ENCODE measurements around the gene NSUN3. TPM values are rescaled to one million over a fixed set of nuclear protein-coding genes. Genes with fewer than 3 reads are reported as not detected.

Gene NSUN3
- total RNA-seq, 4 donors from 2014 or later: 1.4 to 2.5 (median 2.1) TPM

GRCh38 chr3:94024385-94024784, 38.5 kb upstream of the NSUN3 start:
- Histone ChIP-seq H3K36me3 (no peaks in the 10 kb centered on the region), H3K4me1 (no peaks in the 10 kb centered on the region), H3K9me3 (no peaks in the 10 kb centered on the region), H3K27ac (no peak overlapping the region), H3K4me3 (no peak overlapping the region), H3K27me3 (no peaks in the 10 kb centered on the region)
- no peak for DNase-seq
- intact Hi-C loops (cut with DNase I; ENCODE audit: low total_unique reads) (no loop called here), in situ Hi-C loops (cut with MboI; ENCODE audit: low sequenced_read_pairs in 4 of 4) (no loop called here)
- TF ChIP-seq POLR2A (IDR thresholded peaks at IDR 0.05): no peak
- TF ChIP-seq, protein P1, sequence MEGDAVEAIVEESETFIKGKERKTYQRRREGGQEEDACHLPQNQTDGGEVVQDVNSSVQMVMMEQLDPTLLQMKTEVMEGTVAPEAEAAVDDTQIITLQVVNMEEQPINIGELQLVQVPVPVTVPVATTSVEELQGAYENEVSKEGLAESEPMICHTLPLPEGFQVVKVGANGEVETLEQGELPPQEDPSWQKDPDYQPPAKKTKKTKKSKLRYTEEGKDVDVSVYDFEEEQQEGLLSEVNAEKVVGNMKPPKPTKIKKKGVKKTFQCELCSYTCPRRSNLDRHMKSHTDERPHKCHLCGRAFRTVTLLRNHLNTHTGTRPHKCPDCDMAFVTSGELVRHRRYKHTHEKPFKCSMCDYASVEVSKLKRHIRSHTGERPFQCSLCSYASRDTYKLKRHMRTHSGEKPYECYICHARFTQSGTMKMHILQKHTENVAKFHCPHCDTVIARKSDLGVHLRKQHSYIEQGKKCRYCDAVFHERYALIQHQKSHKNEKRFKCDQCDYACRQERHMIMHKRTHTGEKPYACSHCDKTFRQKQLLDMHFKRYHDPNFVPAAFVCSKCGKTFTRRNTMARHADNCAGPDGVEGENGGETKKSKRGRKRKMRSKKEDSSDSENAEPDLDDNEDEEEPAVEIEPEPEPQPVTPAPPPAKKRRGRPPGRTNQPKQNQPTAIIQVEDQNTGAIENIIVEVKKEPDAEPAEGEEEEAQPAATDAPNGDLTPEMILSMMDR (IDR thresholded peaks at IDR 0.05 in 4 of 5, conservative IDR thresholded peaks at IDR 0.05 in 1 of 5): no peak
- no peak for ATAC-seq

DNA sequence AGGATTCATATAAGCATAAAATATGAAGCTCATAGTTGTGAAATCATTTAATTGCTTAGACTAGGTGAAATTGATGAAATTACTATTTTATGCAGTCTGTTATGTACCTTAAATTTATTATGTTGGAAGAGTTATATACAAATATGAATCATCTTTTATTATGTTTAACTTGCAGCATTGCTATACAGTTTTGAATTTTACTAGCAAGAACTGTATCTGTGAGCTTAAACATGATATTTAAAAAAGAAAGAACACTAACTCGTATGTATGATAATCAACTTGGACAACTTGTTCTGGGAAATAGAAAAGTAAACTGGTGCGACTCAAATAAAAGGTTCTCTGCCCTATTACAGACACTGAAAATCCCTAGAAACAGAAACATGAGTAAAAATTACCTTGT, 36.2 kb upstream of the NSUN3 start:
- Histone ChIP-seq H3K36me3 (no peaks in the 10 kb centered on the region), H3K9me3 (no peaks in the 10 kb centered on the region), H3K4me3 (no peak overlapping the region), H3K4me1 (no peaks in the 10 kb centered on the region), H3K27ac (no peak overlapping the region), H3K27me3 (no peaks in the 10 kb centered on the region)
- ATAC-seq: no peak
- in situ Hi-C loops (cut with MboI; ENCODE audit: low sequenced_read_pairs in 4 of 4): no loop called here
- no peak for DNase-seq
- intact Hi-C loops (cut with DNase I; ENCODE audit: low total_unique reads): no loop called here
- TF ChIP-seq POLR2A (IDR thresholded peaks at IDR 0.05): no peak
- TF ChIP-seq, protein P1 (IDR thresholded peaks at IDR 0.05 in 4 of 5, conservative IDR thresholded peaks at IDR 0.05 in 1 of 5): no peak

GRCh38 chr3:94028093-94028837, 34.6 kb upstream of the NSUN3 start, which contains the start of gene STX19:
Gene STX19, minus strand, starts transcription at chr3:94028597. Its CDS starts 13,328 bp downstream, at chr3:94015269.
- TF ChIP-seq, protein P1 (IDR thresholded peaks at IDR 0.05 in 4 of 5, conservative IDR thresholded peaks at IDR 0.05 in 1 of 5): no peak
- H3K4me3 ChIP-seq: no peak within 1 kb of the TSS
- H3K4me1 ChIP-seq: no peaks in the 10 kb centered on the region
- intact Hi-C loops (cut with DNase I; ENCODE audit: low total_unique reads): no loop called here
- H3K9me3 ChIP-seq: no peaks in the 10 kb centered on the region
- DNase-seq: no peak
- H3K36me3 ChIP-seq: no peaks in the 10 kb centered on the region
- in situ Hi-C loops (cut with MboI; ENCODE audit: low sequenced_read_pairs in 4 of 4): no loop called here
- H3K27ac ChIP-seq: no peak within 1 kb of the TSS
- no peaks in the 10 kb centered on the region for H3K27me3 ChIP-seq
- no peak for ATAC-seq

DNA sequence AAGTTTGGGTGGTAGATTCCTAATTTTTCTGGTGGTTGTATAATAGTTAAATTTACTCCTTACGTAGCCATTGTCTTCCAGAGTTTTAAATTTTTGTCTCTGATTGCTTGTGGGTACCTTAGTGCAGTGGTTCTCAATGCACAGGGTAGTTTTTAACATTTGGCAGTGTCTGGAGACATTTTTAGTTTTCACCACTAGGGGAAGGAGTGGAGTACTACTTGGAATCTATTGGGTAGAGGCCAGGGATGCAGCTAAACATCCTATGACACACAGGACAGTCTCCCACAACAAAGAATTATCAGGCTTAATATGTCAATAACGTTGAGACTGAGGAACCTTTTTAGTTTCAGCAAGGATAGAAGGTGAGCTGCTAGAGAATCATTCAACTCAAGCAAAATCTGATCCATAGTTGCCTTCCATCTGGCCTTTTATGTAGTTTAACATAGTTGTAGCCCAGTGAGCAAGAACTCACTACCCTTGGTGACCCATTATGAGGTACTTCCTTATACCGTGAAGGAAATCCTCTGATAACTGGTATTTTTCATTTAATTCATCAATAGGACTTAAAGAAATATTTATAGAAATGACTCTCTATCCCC, 25.9 kb upstream of the NSUN3 start:
- H3K27me3 ChIP-seq: no peaks in the 10 kb centered on the region
- in situ Hi-C loops (cut with MboI; ENCODE audit: low sequenced_read_pairs in 4 of 4) (no loop called here), intact Hi-C loops (cut with DNase I; ENCODE audit: low total_unique reads) (no loop called here)
- H3K36me3 ChIP-seq: no peaks in the 10 kb centered on the region
- H3K27ac ChIP-seq: no peak overlapping the region
- DNase-seq (no peak), ATAC-seq (no peak)
- TF ChIP-seq, protein P1 (IDR thresholded peaks at IDR 0.05 in 4 of 5, conservative IDR thresholded peaks at IDR 0.05 in 1 of 5): peak in 1 of 5 experiments; percentile 33
- no peak for TF ChIP-seq POLR2A (IDR thresholded peaks at IDR 0.05)
- no peaks in the 10 kb centered on the region for H3K4me1 ChIP-seq
- no peaks in the 10 kb centered on the region for H3K9me3 ChIP-seq
- H3K4me3 ChIP-seq: no peak overlapping the region
